ENCODE results near the gene BCL11B. TPM values are rescaled to one million over a fixed set of nuclear protein-coding genes. Genes with fewer than 3 reads are reported as not detected.

BCL11B gene
- total RNA-seq, 6 experiments from 2014 or later, result 0.06 to 0.14 (median 0.10) TPM; not detected in 2

GRCh38 chr14:99143126-99143525 is 128.9 kb downstream of the BCL11B start:
- no peak for DNase-seq
- H3K36me3 Mint-ChIP-seq (ENCODE audit: low read depth), result no peaks in the 10 kb centered on the region
- no peak overlapping the region for H3K27ac Mint-ChIP-seq
- H3K9me3 Mint-ChIP-seq, result peaks cover 26% of the 10 kb centered on the region
- TF ChIP-seq CTCF (IDR thresholded peaks at IDR 0.05), result no peak
- no peak overlapping the region for H3K4me3 Mint-ChIP-seq
- H3K27me3 Mint-ChIP-seq (ENCODE audit: insufficient read depth), result peaks cover 3% of the 10 kb centered on the region
- no peaks in the 10 kb centered on the region for H3K4me1 Mint-ChIP-seq (ENCODE audit: low read depth)

DNA sequence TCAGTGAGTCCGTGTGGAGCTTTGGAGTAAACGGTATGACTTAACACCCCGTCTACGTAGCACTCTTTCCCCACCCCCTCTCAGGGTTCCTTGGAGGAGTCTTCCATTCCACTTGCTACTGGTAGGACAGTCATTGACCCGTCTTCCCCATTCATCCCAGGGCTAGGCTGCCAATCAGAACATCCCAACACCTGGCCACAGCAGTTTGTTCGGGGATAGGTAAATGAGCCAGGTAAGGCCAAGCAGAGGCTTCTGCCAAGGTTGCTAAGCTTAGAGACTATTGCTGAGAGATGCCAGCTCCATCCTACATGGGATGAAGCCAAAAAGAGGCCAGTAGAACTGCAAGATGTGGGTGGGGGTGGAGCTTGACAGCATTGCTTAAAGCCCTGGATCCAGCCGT is 130.8 kb downstream of the BCL11B start:
- Mint-ChIP-seq H3K27ac (no peak overlapping the region), H3K4me3 (no peak overlapping the region), H3K27me3 (ENCODE audit: insufficient read depth) (peaks cover 8% of the 10 kb centered on the region; the same call in 1 of the 2 replicates), H3K9me3 (peaks cover 36% of the 10 kb centered on the region), H3K4me1 (ENCODE audit: low read depth) (no peaks in the 10 kb centered on the region), H3K36me3 (ENCODE audit: low read depth) (no peaks in the 10 kb centered on the region)
- DNase-seq, result no peak
- TF ChIP-seq CTCF (IDR thresholded peaks at IDR 0.05), result no peak

- H3K36me3 Mint-ChIP-seq (ENCODE audit: low read depth), result no peaks in the 10 kb centered on the region; the same call in 1 of the 2 replicates
- H3K4me3 Mint-ChIP-seq, result no peak overlapping the region
- no peak overlapping the region for H3K27ac Mint-ChIP-seq
- H3K27me3 Mint-ChIP-seq (ENCODE audit: insufficient read depth), result peaks cover 12% of the 10 kb centered on the region; the same call in 1 of the 2 replicates
- peaks cover 46% of the 10 kb centered on the region for H3K9me3 Mint-ChIP-seq
- no peaks in the 10 kb centered on the region for H3K4me1 Mint-ChIP-seq (ENCODE audit: low read depth)
- DNase-seq, result no peak
- no peak for TF ChIP-seq CTCF (IDR thresholded peaks at IDR 0.05)
Observed at GRCh38 chr14:99138999-99139865, 132.8 kb downstream of the BCL11B start.

GRCh38 chr14:99137913-99138571 is 134.0 kb downstream of the BCL11B start:
- DNase-seq, result no peak
- Mint-ChIP-seq H3K9me3 (peaks cover 44% of the 10 kb centered on the region), H3K27me3 (ENCODE audit: insufficient read depth) (peaks cover 12% of the 10 kb centered on the region; the same call in 1 of the 2 replicates), H3K4me1 (ENCODE audit: low read depth) (no peaks in the 10 kb centered on the region), H3K4me3 (no peak overlapping the region), H3K27ac (no peak overlapping the region), H3K36me3 (ENCODE audit: low read depth) (no peaks in the 10 kb centered on the region; the same call in 1 of the 2 replicates)
- no peak for TF ChIP-seq CTCF (IDR thresholded peaks at IDR 0.05)

- no peaks in the 10 kb centered on the region for H3K4me1 Mint-ChIP-seq (ENCODE audit: low read depth)
Observed at GRCh38 chr14:99137001-99137700, 134.8 kb downstream of the BCL11B start.

More at GRCh38 chr14:99137001-99137700, 134.8 kb downstream of the BCL11B start:
- peaks cover 47% of the 10 kb centered on the region for H3K9me3 Mint-ChIP-seq
- no peak for DNase-seq
- peaks cover 15% of the 10 kb centered on the region for H3K27me3 Mint-ChIP-seq (ENCODE audit: insufficient read depth)
- TF ChIP-seq CTCF (IDR thresholded peaks at IDR 0.05), result no peak
- H3K27ac Mint-ChIP-seq, result no peak overlapping the region
- no peak overlapping the region for H3K4me3 Mint-ChIP-seq
- no peaks in the 10 kb centered on the region; the same call in 1 of the 2 replicates for H3K36me3 Mint-ChIP-seq (ENCODE audit: low read depth)

All from HFFc6 (cell line).